ENCODE measurements around the gene SLC12A4.

The SLC12A4 gene

DNA sequence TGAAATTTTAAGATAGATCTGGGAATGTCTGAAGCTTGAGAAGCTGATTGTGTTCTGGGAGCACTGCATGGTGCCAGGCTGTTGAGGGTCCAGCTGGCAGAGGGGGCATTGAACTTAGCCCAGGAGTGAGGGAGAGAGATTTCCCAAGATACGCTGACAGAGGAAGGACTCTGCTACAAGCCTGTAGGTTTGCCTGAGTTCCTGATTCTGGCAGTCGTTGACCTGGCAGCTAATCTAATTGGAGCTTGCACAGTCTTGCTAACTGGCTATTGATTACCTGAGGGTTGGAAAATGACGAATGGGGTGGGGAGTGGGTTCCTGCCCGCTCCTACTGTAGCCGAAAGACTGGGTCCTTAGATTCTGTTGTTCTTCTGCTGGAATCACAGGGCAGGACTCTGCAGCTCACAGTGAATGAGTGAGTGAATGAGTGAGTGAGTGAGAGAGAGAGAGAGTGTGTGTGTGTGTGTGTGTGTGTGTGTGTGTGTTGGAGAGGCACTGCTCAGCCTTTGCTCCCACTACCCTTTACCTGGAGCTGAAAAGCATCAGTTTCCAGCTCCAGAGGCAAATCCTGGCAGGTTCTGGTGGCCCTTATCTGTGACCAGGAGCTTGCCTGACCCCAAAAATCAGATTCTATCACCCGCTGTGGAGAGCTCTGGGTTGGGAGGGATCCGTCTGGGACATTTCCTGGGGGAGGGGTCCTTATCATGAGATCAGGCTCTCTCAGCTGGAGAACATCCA is 53.5 kb downstream of the SLC12A4 start:
- Histone ChIP-seq H3K4me3 (no peak overlapping the region), H3K27ac (no peak overlapping the region)
- no peak for DNase-seq (ENCODE audit: low spot score)
- TF ChIP-seq, protein P1, sequence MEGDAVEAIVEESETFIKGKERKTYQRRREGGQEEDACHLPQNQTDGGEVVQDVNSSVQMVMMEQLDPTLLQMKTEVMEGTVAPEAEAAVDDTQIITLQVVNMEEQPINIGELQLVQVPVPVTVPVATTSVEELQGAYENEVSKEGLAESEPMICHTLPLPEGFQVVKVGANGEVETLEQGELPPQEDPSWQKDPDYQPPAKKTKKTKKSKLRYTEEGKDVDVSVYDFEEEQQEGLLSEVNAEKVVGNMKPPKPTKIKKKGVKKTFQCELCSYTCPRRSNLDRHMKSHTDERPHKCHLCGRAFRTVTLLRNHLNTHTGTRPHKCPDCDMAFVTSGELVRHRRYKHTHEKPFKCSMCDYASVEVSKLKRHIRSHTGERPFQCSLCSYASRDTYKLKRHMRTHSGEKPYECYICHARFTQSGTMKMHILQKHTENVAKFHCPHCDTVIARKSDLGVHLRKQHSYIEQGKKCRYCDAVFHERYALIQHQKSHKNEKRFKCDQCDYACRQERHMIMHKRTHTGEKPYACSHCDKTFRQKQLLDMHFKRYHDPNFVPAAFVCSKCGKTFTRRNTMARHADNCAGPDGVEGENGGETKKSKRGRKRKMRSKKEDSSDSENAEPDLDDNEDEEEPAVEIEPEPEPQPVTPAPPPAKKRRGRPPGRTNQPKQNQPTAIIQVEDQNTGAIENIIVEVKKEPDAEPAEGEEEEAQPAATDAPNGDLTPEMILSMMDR (IDR thresholded peaks at IDR 0.05), result no peak

DNA sequence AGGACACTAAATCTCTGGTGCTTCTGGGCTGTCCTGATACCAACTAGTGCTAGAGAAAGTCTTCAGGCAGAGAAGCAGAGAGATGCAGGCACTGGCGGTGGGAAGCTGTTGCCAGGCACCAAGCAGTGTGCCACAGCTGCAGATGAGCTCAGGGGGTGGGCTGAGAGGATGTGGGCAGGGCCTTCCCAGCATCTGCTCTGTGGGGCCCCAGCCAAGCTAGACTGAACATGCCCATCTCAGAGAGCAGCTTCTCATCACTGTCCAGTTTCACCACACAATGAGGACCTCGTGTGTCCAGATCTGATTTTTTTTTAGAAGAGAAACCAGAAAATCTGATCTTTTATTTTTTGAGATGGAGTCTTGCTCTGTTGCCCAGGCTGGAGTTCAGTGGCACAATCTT is 58.3 kb downstream of the SLC12A4 start:
- TF ChIP-seq, protein P1 (IDR thresholded peaks at IDR 0.05), result no peak
- H3K4me3 ChIP-seq, result no peak overlapping the region
- no peak overlapping the region for H3K27ac ChIP-seq
- no peak for DNase-seq (ENCODE audit: low spot score)

DNA sequence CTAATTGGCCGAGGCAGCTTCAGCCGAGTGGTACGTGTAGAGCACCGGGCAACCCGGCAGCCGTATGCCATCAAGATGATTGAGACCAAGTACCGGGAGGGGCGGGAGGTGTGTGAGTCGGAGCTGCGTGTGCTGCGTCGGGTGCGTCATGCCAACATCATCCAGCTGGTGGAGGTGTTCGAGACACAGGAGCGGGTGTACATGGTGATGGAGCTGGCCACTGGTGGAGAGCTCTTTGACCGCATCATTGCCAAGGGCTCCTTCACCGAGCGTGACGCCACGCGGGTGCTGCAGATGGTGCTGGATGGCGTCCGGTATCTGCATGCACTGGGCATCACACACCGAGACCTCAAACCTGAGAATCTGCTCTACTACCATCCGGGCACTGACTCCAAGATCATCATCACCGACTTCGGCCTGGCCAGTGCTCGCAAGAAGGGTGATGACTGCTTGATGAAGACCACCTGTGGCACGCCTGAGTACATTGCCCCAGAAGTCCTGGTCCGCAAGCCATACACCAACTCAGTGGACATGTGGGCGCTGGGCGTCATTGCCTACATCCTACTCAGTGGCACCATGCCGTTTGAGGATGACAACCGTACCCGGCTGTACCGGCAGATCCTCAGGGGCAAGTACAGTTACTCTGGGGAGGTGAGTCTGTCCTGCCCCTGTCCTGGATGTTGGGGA is 59.2 kb downstream of the SLC12A4 start:
- TF ChIP-seq, protein P1 (IDR thresholded peaks at IDR 0.05), result no peak
- H3K27ac ChIP-seq, result no peak overlapping the region
- no peak for DNase-seq (ENCODE audit: low spot score)
- H3K4me3 ChIP-seq, result no peak overlapping the region

DNA sequence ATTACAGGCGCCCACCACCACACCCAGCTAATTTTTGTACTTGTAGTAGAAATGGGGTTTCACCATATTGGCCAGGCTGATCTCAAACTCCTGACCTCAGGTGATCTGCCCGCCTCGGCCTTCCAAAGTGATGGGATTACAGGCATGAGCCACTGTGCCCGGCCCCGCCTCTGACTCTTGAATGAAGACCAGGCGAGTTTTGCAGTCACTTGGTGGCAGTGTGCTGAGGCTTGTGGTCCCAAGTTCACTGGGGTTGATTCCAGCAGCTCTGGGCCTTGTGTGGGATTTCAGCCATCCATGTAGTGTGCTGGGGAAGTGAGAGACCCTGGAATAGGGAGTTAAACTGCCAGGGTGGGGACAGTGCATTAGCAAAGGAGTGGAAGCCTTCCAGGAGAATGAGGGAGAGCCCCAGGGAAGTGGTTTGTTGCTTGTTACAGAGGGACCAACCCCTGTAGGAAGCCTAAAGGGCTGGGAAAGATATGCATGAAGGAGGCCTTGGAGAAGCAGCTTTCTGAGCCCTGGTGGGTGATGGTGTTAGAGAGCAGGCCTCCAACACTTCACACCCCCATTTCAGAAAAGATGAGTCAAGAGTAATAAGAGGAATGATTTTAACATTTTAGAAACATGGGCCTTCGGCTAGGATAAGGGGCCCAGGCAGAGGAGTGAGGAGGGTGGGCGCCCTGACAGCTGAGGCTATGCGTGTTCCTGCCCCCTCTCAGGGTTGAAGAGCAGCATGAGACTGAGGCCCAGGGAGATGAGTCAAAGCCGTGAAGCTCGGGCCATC is 60.8 kb downstream of the SLC12A4 start:
- TF ChIP-seq, protein P1 (IDR thresholded peaks at IDR 0.05), result no peak
- no peak overlapping the region for H3K27ac ChIP-seq

DNA sequence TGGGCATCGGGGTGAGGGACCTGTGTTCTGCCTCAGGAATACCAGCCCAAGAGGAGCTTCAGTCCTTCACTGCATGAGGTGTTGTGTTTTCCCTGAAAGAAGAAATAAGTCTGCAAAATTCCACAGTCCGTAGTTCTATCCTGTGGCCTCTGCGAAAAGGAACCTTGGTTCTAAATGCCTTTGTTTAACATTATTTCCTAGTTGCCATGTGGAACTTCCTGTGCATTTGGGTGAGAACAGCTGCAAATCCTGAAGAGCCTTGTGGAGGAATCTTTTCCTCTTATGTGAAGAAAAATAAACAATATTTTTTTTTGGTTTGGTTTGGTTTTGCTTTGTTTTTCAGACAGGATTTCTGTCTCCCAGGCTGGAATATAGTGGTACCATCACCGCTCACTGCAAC is 65.6 kb downstream of the SLC12A4 start:
- TF ChIP-seq, protein P1 (IDR thresholded peaks at IDR 0.05), result no peak
- no peak for DNase-seq (ENCODE audit: low spot score)
- Histone ChIP-seq H3K4me3 (no peak overlapping the region), H3K27ac (peak overlapping the region in 1 of 2 donors; percentile 51)

More for the DNA sequence above, 60.8 kb downstream of the SLC12A4 start:
- DNase-seq (ENCODE audit: low spot score), result no peak
- H3K4me3 ChIP-seq, result no peak overlapping the region

DNA sequence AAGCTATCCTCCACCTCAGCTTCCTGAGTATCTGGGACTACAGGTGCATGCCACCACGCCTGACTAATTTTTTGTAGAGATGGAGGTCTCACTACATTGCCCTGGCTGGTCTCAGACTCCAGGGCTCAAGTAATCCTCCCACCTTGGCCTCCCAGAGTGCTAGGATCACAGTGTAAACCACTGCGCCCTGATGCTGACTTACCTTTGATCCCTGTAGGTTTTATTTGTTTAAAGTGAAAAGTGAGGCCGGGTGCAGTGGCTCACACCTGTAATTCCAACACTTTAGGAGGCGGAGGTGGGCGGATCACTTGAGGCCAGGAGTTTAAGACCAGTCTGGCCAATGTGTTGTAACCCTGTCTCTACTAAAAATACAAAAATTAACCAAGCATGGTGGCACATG is 66.7 kb downstream of the SLC12A4 start:
- no peak for DNase-seq (ENCODE audit: low spot score)
- TF ChIP-seq, protein P1 (IDR thresholded peaks at IDR 0.05), result no peak
- Histone ChIP-seq H3K27ac (no peak overlapping the region), H3K4me3 (no peak overlapping the region)
